IPS DF 6.9 (cell line): ENCODE data around the gene SPEM2.
"Not testable (repeated sequence)": the region's sequence is repeated elsewhere in the genome, so short reads cannot be mapped to it uniquely, and the experiment has no call there.

ENCODE experiments used
- DNase-seq: peaks from one replicate; pipeline ENCODE4 v3.0.0-alpha.2; 2013; ENCODE audit warnings: low read depth, low spot score
- H3K27ac ChIP-seq: one replicate; pipeline ENCODE4 v1.5.1; 2013; ENCODE audit warnings: low read length, control low read depth
- H3K27me3 ChIP-seq: 2 replicates; pipeline ENCODE4 v1.6.1; 2013; ENCODE audit warnings: mild to moderate bottlenecking, low read length; ENCODE audit not compliant: control insufficient read depth, insufficient read depth
- H3K36me3 ChIP-seq: 2 replicates; pipeline ENCODE4 v1.6.1; 2013; ENCODE audit warnings: low read length; ENCODE audit not compliant: control insufficient read depth, insufficient read depth
- H3K4me1 ChIP-seq: 2 replicates; pipeline ENCODE4 v1.6.1; 2013; ENCODE audit warnings: low read length; ENCODE audit not compliant: control insufficient read depth, insufficient read depth
- H3K4me3 ChIP-seq: 2 replicates; pipeline ENCODE4 v1.5.1; 2013; ENCODE audit warnings: mild to moderate bottlenecking, low read length
- H3K9me3 ChIP-seq: 2 replicates; pipeline ENCODE4 v1.6.1; 2013; ENCODE audit warnings: low read length, inconsistent platforms; ENCODE audit not compliant: control insufficient read depth, insufficient read depth
- WGBS: extraction: QIAGEN DNeasy Blood & Tissue Kit; methylation state at CpG from one replicate; pipeline ENCODE4 v1.1.7; 2013; ENCODE audit warnings: mixed read lengths, missing lambda C conversion rate; ENCODE audit not compliant: insufficient read length, insufficient coverage; 5-methylcytosine and 5-hydroxymethylcytosine counted together

Gene SPEM2

GRCh38 chr17:7465597-7466275, 40.3 kb downstream of the SPEM2 start:
- Histone ChIP-seq H3K36me3 (peaks cover 10% of the 10 kb centered on the region; the same call in 1 of the 2 replicates), H3K27me3 (no peaks in the 10 kb centered on the region), H3K4me3 (no peak overlapping the region), H3K4me1 (peaks cover 3% of the 10 kb centered on the region), H3K9me3 (no peaks in the 10 kb centered on the region), H3K27ac (no peak overlapping the region)
- DNase-seq = no peak
- WGBS = no CpG with 5 or more reads among the region's 33 CpGs

DNA sequence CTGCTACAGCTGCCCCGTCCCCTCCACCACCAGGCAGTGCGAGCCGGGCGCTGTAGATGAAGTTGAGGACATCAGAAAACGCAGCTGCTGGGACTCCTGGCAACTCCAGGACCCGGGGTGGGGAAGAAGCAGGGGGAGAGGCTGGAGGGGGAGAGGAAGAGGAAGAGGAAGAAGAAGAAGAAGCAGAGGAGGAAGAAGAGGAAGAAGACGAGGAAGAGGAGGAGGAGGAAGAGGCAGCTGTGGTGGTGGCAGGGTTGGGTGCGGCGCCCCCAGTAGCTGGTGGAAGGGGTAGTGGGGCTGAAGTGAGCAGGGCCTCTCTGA, 40.9 kb downstream of the SPEM2 start:
- WGBS = no CpG with 5 or more reads among the region's 9 CpGs
- Histone ChIP-seq H3K4me3 (no peak overlapping the region), H3K27me3 (no peaks in the 10 kb centered on the region), H3K4me1 (peaks cover under 1% of the 10 kb centered on the region), H3K27ac (no peak overlapping the region), H3K36me3 (peaks cover 10% of the 10 kb centered on the region; the same call in 1 of the 2 replicates), H3K9me3 (no peaks in the 10 kb centered on the region)
- no peak for DNase-seq

- WGBS = no CpG with 5 or more reads among the region's 16 CpGs
- no peaks in the 10 kb centered on the region for H3K9me3 ChIP-seq
- no peaks in the 10 kb centered on the region; the same call in 1 of the 2 replicates for H3K4me1 ChIP-seq
- no peak overlapping the region for H3K4me3 ChIP-seq
- DNase-seq = no peak
- no peaks in the 10 kb centered on the region for H3K27me3 ChIP-seq
- peaks cover 10% of the 10 kb centered on the region; the same call in 1 of the 2 replicates for H3K36me3 ChIP-seq
- no peak overlapping the region for H3K27ac ChIP-seq
Measured at GRCh38 chr17:7466639-7467341, 41.4 kb downstream of the SPEM2 start.

DNA sequence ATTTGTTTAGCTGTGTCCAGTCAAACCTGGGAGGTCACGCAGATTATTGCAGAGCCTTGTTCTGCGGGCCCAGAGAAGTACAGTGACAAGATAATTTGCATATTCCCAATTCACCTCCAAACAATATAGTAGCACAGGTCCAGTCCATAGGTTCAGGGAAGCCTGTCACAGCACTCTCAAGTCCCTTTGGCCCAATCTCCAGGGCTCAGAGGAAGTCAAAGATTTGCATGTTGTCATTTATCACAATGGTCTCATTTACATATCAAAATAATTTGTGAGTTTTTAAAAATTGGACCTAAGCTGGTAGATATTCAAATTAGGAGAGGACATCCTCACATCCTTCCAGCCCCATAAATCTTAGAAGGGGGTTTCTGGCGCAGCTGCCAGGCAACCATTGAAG, 42.1 kb downstream of the SPEM2 start:
- WGBS = no CpG with 5 or more reads among the region's 3 CpGs
- H3K27ac ChIP-seq = no peak overlapping the region

GRCh38 chr17:7468290-7468689, 42.9 kb downstream of the SPEM2 start:
- no peaks in the 10 kb centered on the region for H3K9me3 ChIP-seq
- no CpG with 5 or more reads among the region's 11 CpGs for WGBS
- no peak overlapping the region for H3K4me3 ChIP-seq
- 0 out of 2 replicates have a peak, but pooled peaks cover 4% of the 10 kb centered on the region for H3K36me3 ChIP-seq
- no peaks in the 10 kb centered on the region for H3K27me3 ChIP-seq
- no peak overlapping the region for H3K27ac ChIP-seq
- DNase-seq = no peak
- no peaks in the 10 kb centered on the region for H3K4me1 ChIP-seq

More for the DNA sequence above, 42.1 kb downstream of the SPEM2 start:
- peaks cover 7% of the 10 kb centered on the region; the same call in 1 of the 2 replicates for H3K36me3 ChIP-seq
- no peak for DNase-seq
- H3K9me3 ChIP-seq = no peaks in the 10 kb centered on the region
- no peaks in the 10 kb centered on the region for H3K27me3 ChIP-seq
- no peaks in the 10 kb centered on the region for H3K4me1 ChIP-seq
- H3K4me3 ChIP-seq = no peak overlapping the region

DNA sequence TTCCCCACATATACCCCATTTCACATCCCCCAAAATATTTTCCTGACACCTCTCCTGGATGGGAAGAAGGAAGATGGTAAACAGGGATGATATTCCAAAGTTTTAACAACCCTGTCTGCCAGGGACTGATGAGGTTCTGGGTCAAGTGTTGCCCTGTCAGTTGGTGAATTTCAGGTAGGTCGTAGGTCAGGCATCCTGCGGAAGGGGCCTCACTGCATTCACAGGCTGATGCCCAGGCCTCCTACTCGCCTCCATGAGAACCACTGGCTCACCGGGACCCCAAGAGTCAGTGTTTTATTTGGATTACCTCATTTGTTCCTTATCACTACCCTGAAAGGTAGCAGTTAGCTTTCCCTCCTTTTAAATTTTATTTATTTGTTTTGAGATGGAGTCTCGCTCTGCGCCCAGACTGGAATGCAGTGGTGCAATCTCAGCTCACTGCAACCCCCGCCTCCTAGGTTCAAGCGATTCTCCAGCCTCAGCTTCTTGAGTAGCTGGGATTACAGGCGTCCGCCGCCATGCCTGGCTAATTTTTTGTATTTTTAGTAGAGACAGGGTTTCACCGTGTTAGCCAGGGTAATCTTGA, 43.5 kb downstream of the SPEM2 start:
- Histone ChIP-seq H3K36me3 (0 out of 2 replicates have a peak, but pooled peaks cover under 1% of the 10 kb centered on the region), H3K27ac (no peak overlapping the region), H3K27me3 (no peaks in the 10 kb centered on the region), H3K4me1 (no peaks in the 10 kb centered on the region), H3K9me3 (no peaks in the 10 kb centered on the region), H3K4me3 (no peak overlapping the region)
- DNase-seq = no peak
- no CpG with 5 or more reads among the region's 12 CpGs for WGBS

- DNase-seq, H3K27ac ChIP-seq, H3K4me3 ChIP-seq, H3K36me3 ChIP-seq, H3K4me1 ChIP-seq, H3K9me3 ChIP-seq, H3K27me3 ChIP-seq: not testable (repeated sequence)
- WGBS = no CpG with 5 or more reads among the region's 12 CpGs
Measured at GRCh38 chr17:7469843-7470242, 44.4 kb downstream of the SPEM2 start.

DNA sequence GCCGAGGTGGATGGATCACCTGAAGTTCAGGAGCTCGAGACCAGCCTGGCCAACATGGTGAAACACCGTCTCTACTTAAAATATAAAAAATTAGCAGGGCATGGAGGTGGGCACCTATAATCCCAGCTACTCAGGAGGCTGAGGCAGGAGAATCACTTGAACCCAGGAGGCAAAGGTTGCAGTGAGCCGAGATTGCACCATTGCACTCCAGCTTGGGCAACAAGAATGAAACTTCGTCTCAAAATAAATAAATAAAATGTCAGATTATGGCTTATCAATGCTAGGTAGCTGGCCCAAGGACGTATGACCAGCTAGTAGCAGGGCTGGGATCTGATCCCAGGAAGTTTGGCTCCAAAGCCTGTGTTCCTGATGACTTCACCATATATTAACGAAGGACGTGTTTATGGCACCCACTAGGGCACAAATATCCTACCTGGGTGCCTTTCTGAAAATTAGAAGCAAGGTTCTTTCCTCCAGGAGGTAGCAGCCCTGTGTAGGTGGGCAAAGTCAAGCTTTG, 45.1 kb downstream of the SPEM2 start:
- not testable (repeated sequence) for H3K4me3 ChIP-seq, H3K4me1 ChIP-seq, H3K27me3 ChIP-seq, H3K9me3 ChIP-seq, H3K36me3 ChIP-seq, DNase-seq, H3K27ac ChIP-seq
- WGBS = no CpG with 5 or more reads among the region's 8 CpGs

- H3K9me3 ChIP-seq = no peaks in the 10 kb centered on the region
- no peak overlapping the region for H3K4me3 ChIP-seq
- H3K36me3 ChIP-seq = no peaks in the 10 kb centered on the region
- no peaks in the 10 kb centered on the region for H3K27me3 ChIP-seq
- no peak for DNase-seq
- H3K4me1 ChIP-seq = no peaks in the 10 kb centered on the region
- no CpG with 5 or more reads among the region's 2 CpGs for WGBS
- H3K27ac ChIP-seq = no peak overlapping the region
Measured at GRCh38 chr17:7471729-7472128, 46.3 kb downstream of the SPEM2 start.

DNA sequence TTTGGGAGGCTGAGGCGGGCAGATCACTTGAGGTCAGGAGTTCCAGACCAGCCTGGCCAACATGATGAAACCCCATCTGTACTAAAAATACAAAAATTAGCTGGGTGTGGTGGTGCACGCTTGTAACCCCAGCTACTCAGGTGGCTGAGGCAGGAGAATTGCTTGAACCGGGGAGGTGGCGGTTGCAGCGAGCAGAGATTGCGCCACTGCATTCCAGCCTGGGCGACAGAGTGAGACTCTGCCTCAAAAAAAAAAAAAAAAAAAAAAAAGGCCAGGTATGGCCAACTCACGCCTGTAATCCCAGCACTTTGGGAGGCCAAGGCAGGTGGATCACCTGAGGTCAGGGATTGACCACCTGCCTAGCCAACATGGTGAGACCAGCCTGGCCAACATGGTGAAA, 49.4 kb downstream of the SPEM2 start:
- H3K4me3 ChIP-seq, H3K27me3 ChIP-seq, H3K4me1 ChIP-seq, H3K9me3 ChIP-seq, H3K27ac ChIP-seq, DNase-seq, H3K36me3 ChIP-seq: not testable (repeated sequence)
- no CpG with 5 or more reads among the region's 8 CpGs for WGBS
